Activated naive CD4-positive, alpha-beta T cell treated with anti-CD3 and anti-CD28 coated beads for 36 hours (primary cell): ENCODE measurements around the gene CCDC74A. TPM values are rescaled to one million over a fixed set of nuclear protein-coding genes. Genes with fewer than 3 reads are reported as not detected.
"Not testable (repeated sequence)": the region's sequence is repeated elsewhere in the genome, so short reads cannot be mapped to it uniquely, and the experiment has no call there.

ENCODE experiments used
- CTCF ChIA-PET: fragments of 350-600 bp; sonication (Branson Sonifier 250); formaldehyde crosslinking; loops from one replicate; lab custom pipeline; 2021; ENCODE audit warnings: antibody characterized with exemption; lab: Charles Lee
- DNase-seq: peaks from one replicate; pipeline ENCODE4 v3.0.0-alpha.2; 2020
- H3K27ac Mint-ChIP-seq: one replicate; pipeline ENCODE4 v1.8.0; 2021; ENCODE audit warnings: mild to moderate bottlenecking, mixed read lengths
- H3K27me3 Mint-ChIP-seq: one replicate; pipeline ENCODE4 v1.8.0; 2021; ENCODE audit warnings: low read depth, mixed read lengths
- H3K36me3 Mint-ChIP-seq: one replicate; pipeline ENCODE4 v1.8.0; 2021; ENCODE audit warnings: low read depth, mixed read lengths
- H3K4me1 Mint-ChIP-seq: one replicate; pipeline ENCODE4 v1.8.0; 2021; ENCODE audit warnings: low read depth, mixed read lengths
- H3K4me3 Mint-ChIP-seq: one replicate; pipeline ENCODE4 v1.8.0; 2021; ENCODE audit warnings: mild to moderate bottlenecking, moderate library complexity, mixed read lengths
- H3K9me3 Mint-ChIP-seq: one replicate; pipeline ENCODE4 v1.8.0; 2021; ENCODE audit warnings: mixed read lengths
- intact Hi-C: fragments of 100-400 bp; cut with micrococcal nuclease; formaldehyde crosslinking; loops from one replicate; pipeline ENCODE4 v1.15.1; 2023
- total RNA-seq, 2 experiments: library from RNA; stranded (reverse); gene quantifications; one replicate each; pipeline ENCODE4 v1.2.3, GENCODE V29; 2021

CCDC74A gene
- total RNA-seq, 2 experiments from 2014 or later, result 6.8 to 7.1 TPM

DNA sequence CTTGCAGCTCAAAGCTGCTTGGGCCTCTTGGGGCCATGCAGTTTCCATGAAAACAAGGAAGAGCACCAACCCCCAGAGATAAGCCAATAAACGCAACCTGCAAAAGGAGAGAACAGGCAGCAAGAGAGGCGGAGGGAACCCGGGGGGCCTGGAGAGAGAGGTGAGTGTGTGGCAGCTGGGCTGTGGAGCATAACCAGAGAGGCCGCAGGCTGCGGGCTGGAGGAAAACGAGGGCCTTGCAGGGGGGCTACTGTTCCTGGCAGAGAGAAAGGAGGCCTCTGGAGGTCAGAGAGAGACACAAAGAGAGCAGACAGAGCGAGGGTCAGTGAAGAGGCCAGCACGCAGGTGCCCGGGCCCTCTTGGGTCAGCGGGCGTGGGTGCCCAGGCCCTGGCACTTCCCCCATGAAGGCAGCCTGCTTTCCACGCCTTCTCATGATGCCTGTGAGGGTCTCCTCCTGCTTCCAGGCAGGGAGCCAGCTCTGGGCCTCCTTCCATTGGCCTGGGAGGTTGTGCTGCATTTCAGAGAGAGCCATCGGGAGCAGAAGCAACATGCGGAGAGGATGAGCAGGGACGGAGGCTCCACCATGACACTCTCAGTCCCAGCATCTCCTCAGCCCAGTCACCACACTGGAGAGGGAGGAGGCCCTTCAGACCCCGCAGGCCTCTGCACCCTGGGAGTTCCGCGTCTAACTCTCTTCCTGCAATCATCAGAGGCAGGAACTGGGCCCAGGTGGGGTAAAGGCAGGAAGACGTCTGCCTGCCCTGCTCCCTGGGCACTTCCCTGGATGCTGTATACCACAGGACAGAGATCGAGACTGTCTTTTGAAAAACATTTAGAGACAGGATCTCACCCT is 36.8 kb upstream of the CCDC74A start:
- not testable (repeated sequence) for H3K9me3 Mint-ChIP-seq, H3K27me3 Mint-ChIP-seq
- Mint-ChIP-seq H3K36me3 (peaks cover 28% of the 10 kb centered on the region), H3K27ac (peak overlapping the region; percentile 86), H3K4me3 (peak overlapping the region; percentile 83), H3K4me1 (peaks cover 35% of the 10 kb centered on the region)
- intact Hi-C loops, result loop anchor here (5.0 to 10.0 kb wide), 3 partner anchors 64 to 1116 kb away; no protein-coding TSS in a partner anchor
- CTCF ChIA-PET, result interaction anchor here (1.3 kb wide), 1 partner anchor 77 kb away, joined by 6 read pairs; no protein-coding TSS in a partner anchor
- peak; percentile 54 for DNase-seq

DNA sequence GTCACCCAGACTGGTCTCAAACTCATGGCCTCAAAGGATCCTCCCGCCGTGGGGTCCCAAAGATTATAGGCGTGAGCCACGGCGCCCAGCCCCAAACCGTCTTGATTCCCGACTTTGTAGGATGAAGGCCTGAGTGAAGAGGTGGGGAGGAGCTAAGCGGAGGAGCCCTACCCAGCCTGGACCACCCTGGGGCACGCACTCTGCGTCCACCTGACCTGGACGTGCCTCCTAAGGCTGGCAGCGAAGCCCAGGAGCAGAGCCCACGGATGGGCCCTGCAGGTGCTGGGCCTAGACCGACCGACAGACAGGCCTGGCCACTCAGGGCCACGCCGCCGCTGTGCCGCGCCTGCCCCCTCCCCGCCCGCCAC is 36.2 kb upstream of the CCDC74A start:
- H3K9me3 Mint-ChIP-seq, H3K27me3 Mint-ChIP-seq, DNase-seq: not testable (repeated sequence)
- peak overlapping the region; percentile 83 for H3K4me3 Mint-ChIP-seq
- intact Hi-C loops, result loop anchor here (5.0 to 10.0 kb wide), 3 partner anchors 64 to 1117 kb away; no protein-coding TSS in a partner anchor
- peak overlapping the region; percentile 86 for H3K27ac Mint-ChIP-seq
- peaks cover 25% of the 10 kb centered on the region for H3K36me3 Mint-ChIP-seq
- H3K4me1 Mint-ChIP-seq, result peaks cover 37% of the 10 kb centered on the region
- CTCF ChIA-PET, result interaction anchor here (1.3 to 2.8 kb wide), 3 partner anchors 36 to 337 kb away, joined by 6 to 14 read pairs (median 6); partner anchors contain the start of gene CCDC74A

- not testable (repeated sequence) for H3K27me3 Mint-ChIP-seq, DNase-seq, H3K9me3 Mint-ChIP-seq
- CTCF ChIA-PET, result interaction anchor here (0.6 to 2.8 kb wide), 9 partner anchors 9 to 400 kb away, joined by 3 to 14 read pairs (median 4); partner anchors contain the start of gene CCDC74A
- peaks cover 40% of the 10 kb centered on the region for H3K4me1 Mint-ChIP-seq
- intact Hi-C loops, result loop anchor here (1.0 to 10.0 kb wide), 13 partner anchors 35 to 1309 kb away; partner anchors contain the start of genes CCDC74A, FAM168B, IMP4 and MZT2B
- H3K27ac Mint-ChIP-seq, result peak within 1 kb of the TSS; percentile 86
- peaks cover 25% of the 10 kb centered on the region for H3K36me3 Mint-ChIP-seq
- peak within 1 kb of the TSS; percentile 86 for H3K4me3 Mint-ChIP-seq
Measured at GRCh38 chr2:131492015-131492417, 35.7 kb upstream of the CCDC74A start, which contains the start of gene MZT2A. Gene MZT2A, minus strand, starts transcription at chr2:131492397. Its CDS starts 21 bp downstream, at chr2:131492376.

- DNase-seq, result peak; percentile 95
- CTCF ChIA-PET, result interaction anchor here (0.6 to 2.8 kb wide), 13 partner anchors 9 to 402 kb away, joined by 3 to 14 read pairs (median 4); partner anchors contain the start of gene CCDC74A
- H3K27me3 Mint-ChIP-seq, result no peaks in the 10 kb centered on the region
- H3K4me1 Mint-ChIP-seq, result peaks cover 43% of the 10 kb centered on the region
- H3K4me3 Mint-ChIP-seq, result peak overlapping the region; percentile 86
- peaks cover 25% of the 10 kb centered on the region for H3K36me3 Mint-ChIP-seq
- intact Hi-C loops, result loop anchor here (1.0 to 10.0 kb wide), 13 partner anchors 35 to 1310 kb away; partner anchors contain the start of genes CCDC74A, FAM168B, IMP4 and MZT2B
- peak overlapping the region; percentile 85 for H3K27ac Mint-ChIP-seq
- H3K9me3 Mint-ChIP-seq, result no peaks in the 10 kb centered on the region
Measured at GRCh38 chr2:131492418-131493198, 35.1 kb upstream of the CCDC74A start.

- Mint-ChIP-seq H3K27me3 (no peaks in the 10 kb centered on the region), H3K4me1 (peaks cover 49% of the 10 kb centered on the region), H3K27ac (peak overlapping the region; percentile 85), H3K36me3 (peaks cover 24% of the 10 kb centered on the region), H3K9me3 (no peaks in the 10 kb centered on the region), H3K4me3 (peak overlapping the region; percentile 86)
- intact Hi-C loops, result loop anchor here (2.0 to 10.0 kb wide), 8 partner anchors 53 to 1311 kb away; partner anchors contain the start of genes IMP4 and MZT2B
- peak; percentile 16 for DNase-seq
- CTCF ChIA-PET, result interaction anchor here (0.6 to 2.8 kb wide), 11 partner anchors 10 to 403 kb away, joined by 3 to 14 read pairs (median 4); partner anchors contain the start of gene CCDC74A
Measured at GRCh38 chr2:131493199-131493968, 34.3 kb upstream of the CCDC74A start.

GRCh38 chr2:131495506-131495905 is 32.2 kb upstream of the CCDC74A start:
- Mint-ChIP-seq H3K36me3 (peaks cover 21% of the 10 kb centered on the region), H3K4me3 (peak overlapping the region; percentile 29), H3K4me1 (peaks cover 42% of the 10 kb centered on the region)
- H3K27me3 Mint-ChIP-seq, H3K27ac Mint-ChIP-seq, CTCF ChIA-PET, DNase-seq, H3K9me3 Mint-ChIP-seq: not testable (repeated sequence)
- intact Hi-C loops, result loop anchor here (10.0 kb wide), 1 partner anchor 1121 kb away; no protein-coding TSS in a partner anchor

- H3K4me3 Mint-ChIP-seq, H3K9me3 Mint-ChIP-seq, CTCF ChIA-PET, H3K27me3 Mint-ChIP-seq: not testable (repeated sequence)
- intact Hi-C loops, result loop anchor here (10.0 kb wide), 1 partner anchor 1124 kb away; no protein-coding TSS in a partner anchor
- DNase-seq, result peak; percentile 26
- H3K36me3 Mint-ChIP-seq, result peaks cover 16% of the 10 kb centered on the region
- H3K27ac Mint-ChIP-seq, result peak overlapping the region; percentile 4
- H3K4me1 Mint-ChIP-seq, result peaks cover 35% of the 10 kb centered on the region
Measured at GRCh38 chr2:131498321-131498973, 29.2 kb upstream of the CCDC74A start.

DNA sequence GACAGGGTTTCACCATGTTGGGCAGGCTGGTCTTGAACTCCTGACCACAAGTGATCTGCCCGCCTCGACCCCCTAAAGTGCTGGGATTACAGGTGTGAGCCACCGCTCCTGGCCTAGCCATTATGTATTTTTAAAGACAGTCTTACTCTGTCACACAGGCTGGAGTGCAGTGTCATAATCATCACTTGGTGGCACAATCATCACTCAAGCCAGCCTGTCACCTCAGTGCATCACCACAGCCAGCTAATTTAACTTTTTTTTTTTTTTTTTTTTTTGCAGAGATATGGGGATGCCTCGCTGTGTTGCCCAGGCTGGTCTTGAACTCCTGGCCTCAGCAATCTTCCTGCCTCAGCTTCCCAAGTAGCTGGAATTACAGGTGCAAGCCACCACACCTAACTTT is 24.1 kb upstream of the CCDC74A start:
- H3K4me1 Mint-ChIP-seq, H3K4me3 Mint-ChIP-seq, intact Hi-C loops, H3K27ac Mint-ChIP-seq, CTCF ChIA-PET, H3K27me3 Mint-ChIP-seq, H3K9me3 Mint-ChIP-seq, DNase-seq: not testable (repeated sequence)
- H3K36me3 Mint-ChIP-seq, result peaks cover 35% of the 10 kb centered on the region

GRCh38 chr2:131504082-131504750 is 23.5 kb upstream of the CCDC74A start:
- H3K9me3 Mint-ChIP-seq, H3K27ac Mint-ChIP-seq, H3K4me1 Mint-ChIP-seq, intact Hi-C loops, H3K27me3 Mint-ChIP-seq, DNase-seq, H3K4me3 Mint-ChIP-seq: not testable (repeated sequence)
- H3K36me3 Mint-ChIP-seq, result peaks cover 35% of the 10 kb centered on the region
- CTCF ChIA-PET, result interaction anchor here (1.0 kb wide), 1 partner anchor 11 kb away, joined by 4 read pairs; no protein-coding TSS in a partner anchor

GRCh38 chr2:131509615-131510014 is 18.1 kb upstream of the CCDC74A start:
- Mint-ChIP-seq H3K27me3 (no peaks in the 10 kb centered on the region), H3K36me3 (peaks cover 25% of the 10 kb centered on the region), H3K4me1 (no peaks in the 10 kb centered on the region), H3K27ac (no peak overlapping the region), H3K4me3 (no peak overlapping the region), H3K9me3 (no peaks in the 10 kb centered on the region)
- intact Hi-C loops, result no loop called here
- CTCF ChIA-PET, result no interaction called here
- DNase-seq, result no peak
